H9 (cell line): ENCODE data around the gene BRD3OS. TPM values are rescaled to one million over a fixed set of nuclear protein-coding genes. Genes with fewer than 3 reads are reported as not detected.

Experiments used
- DNase-seq: peaks from one replicate; pipeline ENCODE4 v3.0.0-alpha.2; 2017
- H2AFZ ChIP-seq: one replicate; pipeline ENCODE4 v1.6.1; 2013; ENCODE audit warnings: mild to moderate bottlenecking, low read length, control low read depth, moderate library complexity
- H2AK5ac ChIP-seq: 2 replicates; pipeline ENCODE4 v1.6.1; 2013; ENCODE audit warnings: low read length, control low read depth, mixed read lengths; ENCODE audit not compliant: insufficient read length
- H2BK120ac ChIP-seq: one replicate; pipeline ENCODE4 v1.6.1; 2013; ENCODE audit warnings: low read depth, mild to moderate bottlenecking, low read length, control low read depth, inconsistent platforms; ENCODE audit not compliant: poor library complexity, severe bottlenecking
- H2BK12ac ChIP-seq: 2 replicates; pipeline ENCODE4 v1.6.1; 2013; ENCODE audit warnings: low read length, control low read depth, mixed read lengths, low read depth; ENCODE audit not compliant: insufficient read length
- H2BK15ac ChIP-seq: 2 replicates; pipeline ENCODE4 v1.6.1; 2013; ENCODE audit warnings: low read depth, low read length, control low read depth
- H2BK20ac ChIP-seq: one replicate; pipeline ENCODE4 v1.6.1; 2013; ENCODE audit warnings: low read depth, mild to moderate bottlenecking, low read length, control low read depth, inconsistent platforms; ENCODE audit not compliant: poor library complexity, severe bottlenecking
- H2BK5ac ChIP-seq: 2 replicates; pipeline ENCODE4 v1.6.1; 2013; ENCODE audit warnings: low read length, control low read depth, mixed read lengths; ENCODE audit not compliant: insufficient read length
- H3K14ac ChIP-seq: 2 replicates; pipeline ENCODE4 v1.6.1; 2013; ENCODE audit warnings: low read length, control low read depth; ENCODE audit not compliant: insufficient read depth
- H3K18ac ChIP-seq: 2 replicates; pipeline ENCODE4 v1.6.1; 2013; ENCODE audit warnings: low read depth, mild to moderate bottlenecking, mixed read lengths, low read length, control low read depth; ENCODE audit not compliant: insufficient read length
- H3K23ac ChIP-seq: 2 replicates; pipeline ENCODE4 v1.6.1; 2013; ENCODE audit warnings: low read length, control low read depth, mixed read lengths, low read depth; ENCODE audit not compliant: insufficient read length
- H3K23me2 ChIP-seq: 2 replicates; pipeline ENCODE4 v1.6.1; 2013; ENCODE audit warnings: low read depth, mild to moderate bottlenecking, mixed read lengths, low read length, control low read depth; ENCODE audit not compliant: insufficient read length, poor library complexity, severe bottlenecking
- H3K27ac ChIP-seq: 2 replicates; pipeline ENCODE4 v1.5.1; 2013; ENCODE audit warnings: low read length, control low read depth, mixed read lengths, low read depth; ENCODE audit not compliant: insufficient read length
- H3K27me3 ChIP-seq: 2 replicates; pipeline ENCODE4 v1.6.1; 2013; ENCODE audit warnings: low read length, control low read depth, inconsistent platforms; ENCODE audit not compliant: insufficient read depth
- H3K4ac ChIP-seq: 2 replicates; pipeline ENCODE4 v1.6.1; 2013; ENCODE audit warnings: low read depth, mild to moderate bottlenecking, control low read depth, inconsistent platforms, low read length, moderate library complexity
- H3K4me1 ChIP-seq: 2 replicates; pipeline ENCODE4 v1.6.1; 2013; ENCODE audit warnings: low read length, control low read depth, inconsistent platforms; ENCODE audit not compliant: insufficient read depth
- H3K4me2 ChIP-seq: 2 replicates; pipeline ENCODE4 v1.6.1; 2013; ENCODE audit warnings: low read length, control low read depth, mixed read lengths; ENCODE audit not compliant: insufficient read length, insufficient read depth
- H3K56ac ChIP-seq: 2 replicates; pipeline ENCODE4 v1.6.1; 2013; ENCODE audit warnings: low read depth, mild to moderate bottlenecking, mixed read lengths, low read length, control low read depth; ENCODE audit not compliant: insufficient read length
- H3K79me1 ChIP-seq: 2 replicates; pipeline ENCODE4 v1.6.1; 2013; ENCODE audit warnings: low read depth, mild to moderate bottlenecking, moderate library complexity, low read length, control low read depth, inconsistent platforms; ENCODE audit not compliant: insufficient read depth, poor library complexity, severe bottlenecking
- H3K79me2 ChIP-seq: 2 replicates; pipeline ENCODE4 v1.6.1; 2013; ENCODE audit warnings: low read length, control low read depth, inconsistent platforms; ENCODE audit not compliant: insufficient read depth
- H3K9ac ChIP-seq: 2 replicates; pipeline ENCODE4 v1.6.1; 2013; ENCODE audit warnings: low read length, control low read depth, mixed read lengths; ENCODE audit not compliant: insufficient read length; ENCODE audit errors: extremely low read depth
- H3K9me3 ChIP-seq: one replicate; pipeline ENCODE4 v1.6.1; 2013; ENCODE audit warnings: low read depth, low read length, inconsistent platforms; ENCODE audit not compliant: control insufficient read depth
- H3T11ph ChIP-seq: one replicate; pipeline ENCODE4 v1.6.1; 2013; ENCODE audit warnings: mild to moderate bottlenecking, low read length, control low read depth, inconsistent platforms
- H4K20me1 ChIP-seq: one replicate; pipeline ENCODE4 v1.6.1; 2013; ENCODE audit not compliant: control insufficient read depth, insufficient read length, insufficient read depth
- H4K5ac ChIP-seq: 2 replicates; pipeline ENCODE4 v1.6.1; 2013; ENCODE audit warnings: low read depth, mild to moderate bottlenecking, mixed read lengths, low read length, control low read depth; ENCODE audit not compliant: insufficient read length
- H4K8ac ChIP-seq: replicated peaks from 2 replicates; pipeline ENCODE4 v1.6.1; 2013; ENCODE audit warnings: low read length, control low read depth, mixed read lengths, low read depth; ENCODE audit not compliant: insufficient read length
- H4K91ac ChIP-seq: 2 replicates; pipeline ENCODE4 v1.6.1; 2013; ENCODE audit warnings: low read depth, mild to moderate bottlenecking, moderate library complexity, mixed read lengths, low read length, control low read depth; ENCODE audit not compliant: insufficient read length
- H3K27ac Mint-ChIP-seq, 3 experiments: 2 replicates in 2 of 3; 3 replicates in 1 of 3; pipeline ENCODE4 v1.8.0; 2020 to 2021; ENCODE audit warnings: mixed read lengths in 3 of 3, mild to moderate bottlenecking in 1 of 3, moderate library complexity in 1 of 3
- H3K27me3 Mint-ChIP-seq: 2 replicates; pipeline ENCODE4 v1.8.0; 2021; ENCODE audit warnings: low read depth, mild to moderate bottlenecking, moderate library complexity, mixed read lengths
- H3K36me3 Mint-ChIP-seq, 3 experiments: 2 replicates in 2 of 3; 3 replicates in 1 of 3; pipeline ENCODE4 v1.8.0; 2020 to 2021; ENCODE audit warnings: low read depth in 3 of 3, mixed read lengths in 3 of 3; ENCODE audit not compliant: insufficient read depth in 1 of 3
- H3K4me1 Mint-ChIP-seq, 2 experiments: 2 replicates each; pipeline ENCODE4 v1.8.0; 2020; ENCODE audit warnings: mixed read lengths in 2 of 2
- H3K4me3 Mint-ChIP-seq, 2 experiments: 2 replicates in 1 of 2; 3 replicates in 1 of 2; pipeline ENCODE4 v1.8.0; 2020 to 2021; ENCODE audit warnings: mild to moderate bottlenecking in 2 of 2, mixed read lengths in 2 of 2, moderate library complexity in 1 of 2
- H3K9me3 Mint-ChIP-seq, 2 experiments: 2 replicates in 1 of 2; 3 replicates in 1 of 2; pipeline ENCODE4 v1.8.0; 2020; ENCODE audit warnings: mild to moderate bottlenecking in 2 of 2, mixed read lengths in 2 of 2, moderate library complexity in 1 of 2
- WGBS: extraction: QIAGEN DNeasy Blood & Tissue Kit; methylation state at CpG from one replicate; pipeline ENCODE4 v1.1.7; 2013; ENCODE audit warnings: missing lambda C conversion rate, low lambda C conversion rate, mixed read lengths; ENCODE audit not compliant: insufficient read length; ENCODE audit errors: extremely low coverage; 5-methylcytosine and 5-hydroxymethylcytosine counted together
- total RNA-seq: library from RNA; stranded (reverse); gene quantifications from 2 replicates; pipeline ENCODE4 v1.2.1, GENCODE V29; 2021
- TF ChIP-seq, protein P1 (sequence below): fragments of 200-600 bp; sonication (generic); conservative IDR thresholded peaks from 3 replicates; pipeline ENCODE4 v1.8.0; 2021; ENCODE audit warnings: antibody characterized with exemption, mild to moderate bottlenecking

The BRD3OS gene
- total RNA-seq, 1 experiment from 2014 or later: 16.4 TPM

DNA sequence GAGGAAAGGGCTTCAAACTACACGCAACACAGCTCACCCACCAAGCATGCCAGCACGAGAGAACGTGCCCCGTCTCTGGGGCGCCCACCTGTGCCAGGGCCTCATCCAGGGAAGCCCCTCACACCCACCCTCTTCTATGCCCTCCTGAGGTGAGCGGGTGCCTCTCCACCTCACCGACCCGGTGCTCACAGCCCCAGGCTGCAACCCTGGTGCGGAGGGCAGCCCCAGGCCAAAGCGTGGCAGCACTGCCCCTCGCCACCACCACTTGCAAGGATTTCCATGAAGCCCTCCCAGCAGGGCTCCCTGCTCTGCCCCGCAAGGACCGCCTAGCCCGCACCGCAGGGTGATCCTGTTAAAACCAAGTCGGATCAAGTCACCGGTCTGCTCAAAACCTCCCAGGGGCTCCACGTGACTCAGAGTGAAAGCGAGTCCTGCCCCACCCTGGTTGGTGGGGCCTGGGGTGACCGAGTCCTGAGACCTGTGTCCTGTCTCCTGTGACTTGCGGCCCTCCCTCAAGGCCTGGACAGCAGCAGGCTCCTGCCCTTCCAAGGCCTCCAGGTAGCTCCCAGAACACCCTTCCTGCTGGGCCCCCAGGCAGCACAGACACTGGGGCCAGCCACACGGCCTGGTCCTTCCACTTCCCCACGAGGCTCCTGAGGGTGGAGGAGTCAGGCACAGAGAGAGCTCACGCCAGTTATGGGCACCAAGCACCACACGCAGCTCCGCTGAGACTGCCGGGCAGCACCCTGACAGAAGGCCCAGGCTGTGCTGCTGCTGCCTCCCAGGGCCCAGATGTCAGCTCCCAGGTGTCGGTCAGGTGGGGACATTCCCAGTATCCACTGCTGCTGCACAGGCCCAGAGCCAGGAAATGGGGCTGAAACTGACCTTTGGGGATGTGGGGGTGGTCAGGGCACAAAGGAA, 29.9 kb downstream of the BRD3OS start:
- Histone ChIP-seq H4K5ac (no peak overlapping the region), H2AK5ac (no peak overlapping the region), H2BK12ac (no peak overlapping the region), H3K27me3 (no peaks in the 10 kb centered on the region), H3K9ac (no peak overlapping the region), H3K4me2 (no peak overlapping the region), H3K23ac (no peak overlapping the region), H2BK15ac (no peak overlapping the region), H2BK5ac (no peak overlapping the region), H2BK120ac (no peak overlapping the region), H4K8ac (no peak overlapping the region), H3K56ac (no peak overlapping the region), H3T11ph (no peak overlapping the region), H3K79me1 (no peaks in the 10 kb centered on the region), H2AFZ (no peak overlapping the region), H3K4me1 (no peaks in the 10 kb centered on the region), H3K79me2 (peaks cover 42% of the 10 kb centered on the region; the same call in 1 of the 2 replicates), H3K23me2 (no peaks in the 10 kb centered on the region), H2BK20ac (no peak overlapping the region), H4K20me1 (no peaks in the 10 kb centered on the region), H3K4ac (no peak overlapping the region), H3K14ac (no peak overlapping the region), H3K18ac (no peak overlapping the region), H4K91ac (no peak overlapping the region), H3K9me3 (no peaks in the 10 kb centered on the region), H3K27ac (no peak overlapping the region)
- Mint-ChIP-seq H3K36me3 (peaks cover 12 to 36% (median 31%) of the 10 kb centered on the region in 3 experiments; a peak in 6 of 7 replicates), H3K27me3 (no peaks in the 10 kb centered on the region), H3K27ac (peak overlapping the region; percentile 40 to 79 (median 72); a peak in 2 of 7 replicates), H3K9me3 (no peaks in the 10 kb centered on the region), H3K4me1 (peaks cover 9 to 22% of the 10 kb centered on the region in 2 experiments), H3K4me3 (peak overlapping the region in 1 of 2 experiments; percentile 29; a peak in 1 of 5 replicates)
- no peak for DNase-seq
- no CpG with 5 or more reads among the region's 28 CpGs for WGBS
- TF ChIP-seq, protein P1, sequence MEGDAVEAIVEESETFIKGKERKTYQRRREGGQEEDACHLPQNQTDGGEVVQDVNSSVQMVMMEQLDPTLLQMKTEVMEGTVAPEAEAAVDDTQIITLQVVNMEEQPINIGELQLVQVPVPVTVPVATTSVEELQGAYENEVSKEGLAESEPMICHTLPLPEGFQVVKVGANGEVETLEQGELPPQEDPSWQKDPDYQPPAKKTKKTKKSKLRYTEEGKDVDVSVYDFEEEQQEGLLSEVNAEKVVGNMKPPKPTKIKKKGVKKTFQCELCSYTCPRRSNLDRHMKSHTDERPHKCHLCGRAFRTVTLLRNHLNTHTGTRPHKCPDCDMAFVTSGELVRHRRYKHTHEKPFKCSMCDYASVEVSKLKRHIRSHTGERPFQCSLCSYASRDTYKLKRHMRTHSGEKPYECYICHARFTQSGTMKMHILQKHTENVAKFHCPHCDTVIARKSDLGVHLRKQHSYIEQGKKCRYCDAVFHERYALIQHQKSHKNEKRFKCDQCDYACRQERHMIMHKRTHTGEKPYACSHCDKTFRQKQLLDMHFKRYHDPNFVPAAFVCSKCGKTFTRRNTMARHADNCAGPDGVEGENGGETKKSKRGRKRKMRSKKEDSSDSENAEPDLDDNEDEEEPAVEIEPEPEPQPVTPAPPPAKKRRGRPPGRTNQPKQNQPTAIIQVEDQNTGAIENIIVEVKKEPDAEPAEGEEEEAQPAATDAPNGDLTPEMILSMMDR: no peak
